ENCODE data around the gene OTUD3.
"Not testable (repeated sequence)": the region's sequence is repeated elsewhere in the genome, so short reads cannot be mapped to it uniquely, and the experiment has no call there.

The OTUD3 gene

DNA sequence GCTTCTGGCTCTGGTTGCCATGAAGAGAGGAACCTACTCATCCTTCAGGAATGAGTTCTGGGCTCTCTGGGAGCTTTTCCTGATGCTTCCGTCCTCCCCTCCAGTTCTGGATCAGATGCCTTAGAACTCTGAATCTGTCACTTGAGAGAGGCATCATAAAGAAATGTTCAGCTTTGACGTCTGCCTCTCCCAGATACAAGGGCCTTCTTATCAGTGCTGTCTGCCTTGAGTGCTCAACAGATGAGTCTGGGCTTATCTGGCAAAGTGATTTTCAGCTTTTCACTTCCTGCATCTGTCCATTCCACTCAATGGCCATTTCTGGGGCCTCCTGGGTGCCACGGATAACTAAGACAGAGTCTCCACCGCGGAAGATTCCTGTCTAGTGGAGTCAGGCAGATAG is 12.3 kb upstream of the OTUD3 start:
- FAIRE-seq, result no peak

GRCh38 chr1:19872190-19872589 is 10.0 kb upstream of the OTUD3 start:
- no peak for FAIRE-seq

GRCh38 chr1:19877181-19877750 is 4.9 kb upstream of the OTUD3 start:
- no peak for FAIRE-seq

DNA sequence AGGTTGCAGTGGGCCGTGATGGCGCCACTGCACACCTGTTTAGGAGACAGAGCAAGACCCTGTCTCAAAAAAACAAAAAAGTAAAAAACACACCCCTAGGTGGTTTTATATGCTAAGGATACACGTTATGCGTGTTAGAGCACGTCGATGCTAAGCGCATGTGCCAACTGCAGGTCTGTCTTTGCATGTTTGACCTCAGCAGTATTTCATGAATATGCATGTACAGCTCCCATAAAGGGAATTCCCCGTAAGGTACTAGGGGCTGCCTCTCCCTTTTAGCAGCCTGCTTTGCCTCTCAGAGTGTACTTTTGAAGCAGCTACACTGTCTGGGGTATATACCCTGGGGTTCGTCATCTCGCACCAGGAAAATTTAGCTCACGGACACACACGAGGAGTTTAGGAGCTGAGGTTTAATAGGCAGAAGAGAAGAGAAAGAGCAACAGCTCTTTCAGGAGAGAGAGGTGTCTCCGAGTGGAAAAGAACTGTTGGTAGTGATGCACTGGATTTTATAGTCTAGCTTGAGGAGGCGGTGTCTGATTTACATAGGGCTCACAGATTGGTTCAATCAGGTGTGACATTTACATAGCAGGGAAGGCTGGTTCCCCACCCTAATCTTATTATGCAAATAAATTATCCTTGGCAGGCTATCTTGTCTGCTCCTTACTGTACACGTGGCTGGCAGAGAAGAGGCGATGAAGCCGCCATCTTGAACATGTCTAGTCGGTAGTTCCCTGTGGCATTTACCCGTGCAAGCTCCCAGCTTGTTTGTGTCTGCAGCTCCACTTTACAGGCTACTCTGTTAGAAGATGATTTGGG is 4.2 kb upstream of the OTUD3 start:
- no peak for FAIRE-seq

GRCh38 chr1:19878637-19878985 is 3.6 kb upstream of the OTUD3 start:
- no peak for FAIRE-seq

- FAIRE-seq, result no peak
Measured at GRCh38 chr1:19879227-19879626, 3.0 kb upstream of the OTUD3 start.

DNA sequence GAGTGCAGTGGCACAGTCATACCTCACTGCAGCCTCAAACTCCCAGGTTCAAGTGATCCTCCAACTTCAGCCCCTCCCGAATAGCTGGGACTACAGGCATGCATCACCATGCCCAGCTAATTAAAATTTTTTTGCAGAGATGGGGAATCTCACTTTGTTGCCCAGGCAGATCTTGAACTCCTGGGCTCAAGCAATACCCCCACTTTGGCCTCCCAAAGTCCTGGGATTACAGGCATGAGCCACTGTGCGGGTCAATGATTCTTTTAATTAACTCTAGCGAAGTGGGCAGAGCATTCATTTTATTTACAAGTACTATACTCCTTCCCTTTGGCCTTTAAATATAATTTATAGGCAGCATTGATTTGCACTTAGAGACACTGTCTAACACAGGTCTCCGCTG is 2.5 kb upstream of the OTUD3 start:
- no peak for FAIRE-seq

- FAIRE-seq, result not testable (repeated sequence)
Measured at GRCh38 chr1:19880841-19881240, 1.4 kb upstream of the OTUD3 start.

DNA sequence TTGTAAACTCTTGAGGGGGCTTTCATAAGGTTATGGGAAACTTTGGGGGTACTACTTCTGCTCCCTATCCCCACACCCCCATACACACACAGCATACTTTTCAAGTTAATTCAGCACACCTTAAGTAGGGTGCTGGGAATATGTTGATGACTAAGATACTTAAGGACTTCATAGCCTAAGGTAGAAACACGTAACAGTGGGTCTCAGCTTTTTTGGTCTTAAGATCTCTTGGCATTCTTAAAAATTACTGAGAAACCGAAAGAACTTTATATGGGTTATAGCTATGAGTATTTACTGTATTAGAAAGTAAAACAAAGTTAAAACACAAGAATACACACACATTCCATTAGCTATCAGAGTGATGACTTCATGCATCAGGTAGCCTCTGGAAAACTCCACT is 2.1 kb downstream of the OTUD3 start:
- no peak for FAIRE-seq

DNA sequence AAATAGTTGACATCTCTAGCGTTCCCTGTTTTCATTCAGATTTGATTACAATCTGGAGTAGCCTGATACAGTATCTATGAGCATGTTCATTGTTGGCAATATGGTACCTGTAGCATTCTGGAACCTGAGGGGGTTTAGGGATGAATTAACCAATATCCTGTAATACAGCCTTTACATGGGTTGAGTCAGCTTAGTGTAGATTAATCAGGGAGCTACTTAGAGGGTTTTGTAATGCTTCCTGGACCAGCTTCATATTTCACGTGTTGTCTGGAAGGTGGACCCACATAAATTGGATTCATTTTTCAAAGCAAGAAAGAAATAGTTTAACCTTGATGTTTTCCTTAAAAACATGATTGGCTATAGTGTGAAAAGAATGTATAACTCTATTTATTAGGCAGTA is 3.6 kb downstream of the OTUD3 start:
- FAIRE-seq, result no peak

GRCh38 chr1:19888112-19888511 is 5.9 kb downstream of the OTUD3 start:
- no peak for FAIRE-seq

- FAIRE-seq, result no peak
Measured at GRCh38 chr1:19889656-19890055, 7.5 kb downstream of the OTUD3 start.

DNA sequence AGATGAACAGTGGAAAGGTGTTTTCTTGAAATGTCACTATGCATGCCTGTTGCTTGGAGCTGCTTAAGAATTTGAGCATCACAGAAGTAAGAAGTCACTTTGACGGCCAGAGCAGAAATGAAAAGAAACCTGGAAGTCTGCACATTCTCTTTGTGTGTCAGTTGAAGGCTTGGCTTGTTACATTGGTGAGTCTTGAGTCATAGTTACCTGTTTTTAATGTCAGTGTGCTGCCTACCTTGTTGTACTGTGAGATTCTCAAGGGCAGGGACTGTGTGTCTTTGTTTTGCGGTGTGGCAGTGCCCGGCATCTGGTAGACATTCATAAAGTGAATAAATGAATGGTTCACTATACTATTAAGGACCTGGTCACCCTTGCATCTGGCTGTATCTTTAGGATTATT is 9.9 kb downstream of the OTUD3 start:
- no peak for FAIRE-seq

DNA sequence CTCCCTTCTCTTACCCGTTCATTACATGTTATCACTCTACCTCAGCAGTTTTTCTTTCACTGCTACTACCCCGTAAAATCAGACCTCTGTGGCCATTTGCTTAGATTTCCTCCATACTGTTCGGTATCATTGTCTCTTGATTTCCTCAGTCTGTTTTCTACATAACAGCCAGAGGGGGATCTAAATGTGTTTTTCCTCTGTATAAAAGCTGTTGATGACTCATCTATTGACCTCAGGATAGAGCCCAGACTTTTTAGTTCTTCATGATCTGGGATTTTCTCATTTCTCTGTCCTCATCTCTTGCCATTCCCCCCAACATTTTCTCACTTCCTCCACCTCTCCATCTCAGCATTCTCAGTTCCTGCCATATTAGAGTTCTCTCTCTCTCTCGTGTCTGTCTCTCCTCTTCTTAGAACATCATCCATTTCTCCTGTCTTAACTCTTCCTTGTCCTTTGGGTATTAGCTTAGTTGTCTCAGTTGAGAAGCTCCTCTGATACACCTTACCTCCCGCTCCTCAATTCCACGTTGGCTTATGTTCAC is 10.5 kb downstream of the OTUD3 start:
- no peak for FAIRE-seq

GRCh38 chr1:19893687-19894086 is 11.5 kb downstream of the OTUD3 start:
- no peak for FAIRE-seq

GRCh38 chr1:19894218-19894617 is 12.0 kb downstream of the OTUD3 start:
- no peak for FAIRE-seq

GRCh38 chr1:19901653-19902052 is 19.5 kb downstream of the OTUD3 start:
- no peak for FAIRE-seq

DNA sequence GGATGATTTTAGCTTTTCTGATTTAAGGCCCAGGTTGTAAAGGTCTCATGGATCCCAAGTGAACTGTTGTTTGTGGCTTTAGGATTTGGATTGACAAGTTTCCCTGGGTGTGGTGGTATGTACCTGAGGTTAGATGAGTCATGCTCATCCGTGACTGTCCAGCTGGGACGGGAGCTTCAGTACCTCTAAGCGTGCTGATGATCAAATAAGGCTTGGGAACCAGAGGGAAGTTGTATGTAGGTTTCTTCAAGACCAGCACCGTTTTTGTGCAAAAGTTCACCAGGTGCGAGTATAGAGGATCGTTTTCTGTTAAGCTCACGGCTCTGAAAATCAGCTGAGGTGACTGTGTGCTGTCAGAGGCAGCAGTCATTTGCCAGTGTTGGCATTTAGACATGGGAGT is 21.4 kb downstream of the OTUD3 start:
- FAIRE-seq, result no peak

DNA sequence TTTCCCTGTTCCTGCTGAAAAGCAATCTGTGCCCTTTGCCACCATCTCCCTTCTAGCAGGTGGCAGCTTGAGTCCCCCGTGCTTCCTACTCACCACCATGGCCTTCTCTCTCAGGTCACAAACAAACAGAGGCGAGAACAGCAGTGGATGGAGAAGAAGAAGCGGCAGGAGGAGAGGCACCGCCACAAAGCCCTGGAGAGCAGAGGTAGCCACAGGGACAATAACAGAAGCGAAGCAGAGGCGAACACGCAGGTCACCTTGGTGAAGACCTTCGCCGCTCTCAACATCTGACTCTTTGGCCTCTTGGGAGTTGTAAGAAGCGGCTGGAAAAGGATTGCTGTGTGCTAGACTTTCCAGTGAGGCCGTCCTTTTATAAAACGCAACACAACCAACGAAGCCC is 25.3 kb downstream of the OTUD3 start:
- no peak for FAIRE-seq

DNA sequence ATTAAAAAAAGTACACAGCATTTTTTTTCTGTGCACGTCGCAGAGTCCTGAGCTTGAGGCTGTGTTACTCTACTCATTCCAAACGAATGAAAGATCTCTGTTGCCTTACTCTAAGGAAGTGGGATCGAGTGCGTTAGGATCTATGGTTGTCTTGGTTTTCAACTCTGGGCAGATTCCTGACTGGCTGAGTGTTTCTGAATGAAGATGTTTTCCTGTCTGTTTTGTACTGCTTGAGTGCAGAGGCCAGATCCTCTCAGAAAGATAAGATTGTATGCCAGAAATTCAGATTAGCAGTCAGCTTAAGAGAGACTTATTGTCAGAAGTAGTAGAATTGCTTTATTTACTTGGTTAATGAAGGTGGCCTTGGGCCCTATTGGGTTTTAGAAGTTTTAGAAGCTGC is 27.2 kb downstream of the OTUD3 start:
- FAIRE-seq, result no peak

- FAIRE-seq, result no peak
Measured at GRCh38 chr1:19909971-19910370, 27.8 kb downstream of the OTUD3 start.

GRCh38 chr1:19910650-19911049 is 28.5 kb downstream of the OTUD3 start:
- FAIRE-seq, result no peak

GRCh38 chr1:19918057-19918456 is 35.9 kb downstream of the OTUD3 start:
- FAIRE-seq, result peak; percentile 92

GRCh38 chr1:19920132-19920710 is 38.0 kb downstream of the OTUD3 start:
- FAIRE-seq, result no peak
